CD14-positive monocyte (primary cell): ENCODE measurements around the gene ZNF837. TPM values are rescaled to one million over a fixed set of nuclear protein-coding genes. Genes with fewer than 3 reads are reported as not detected.

Experiments
- DNase-seq, 3 donors: peaks; one replicate each; pipeline ENCODE4 v3.0.0-alpha.2; 2011 to 2022
- H2AFZ ChIP-seq: 2 replicates; pipeline ENCODE4 v1.6.0; 2012; ENCODE audit warnings: mild to moderate bottlenecking, low read depth, low read length, inconsistent platforms; ENCODE audit not compliant: insufficient read depth, poor library complexity, severe bottlenecking
- H3K27ac ChIP-seq, 2 donors: 1 replicate in 1 of 2; 2 replicates in 1 of 2; pipeline ENCODE4 v1.5.1; 2012 to 2013; ENCODE audit warnings: low read length in 2 of 2, control low read depth in 1 of 2, inconsistent platforms in 1 of 2, low read depth in 1 of 2, mild to moderate bottlenecking in 1 of 2
- H3K27me3 ChIP-seq, 2 donors: one replicate each; pipeline versions ENCODE4 v1.6.0 to v1.6.1; 2011 to 2013; ENCODE audit warnings: low read length in 2 of 2; ENCODE audit not compliant: control insufficient read depth in 2 of 2, insufficient read depth in 2 of 2
- H3K36me3 ChIP-seq, 2 donors: replicated peaks in 1 of 2; 1 replicate in 1 of 2; 2 replicates in 1 of 2; pipeline versions ENCODE4 v1.5.1 to v1.6.1; 2012 to 2013; ENCODE audit warnings: low read length in 2 of 2, control low read depth in 1 of 2, inconsistent platforms in 1 of 2, mild to moderate bottlenecking in 1 of 2; ENCODE audit not compliant: insufficient read depth in 2 of 2, control insufficient read depth in 1 of 2
- H3K4me1 ChIP-seq, 2 donors: 1 replicate in 1 of 2; 2 replicates in 1 of 2; pipeline versions ENCODE4 v1.5.1 to v1.6.1; 2012 to 2013; ENCODE audit warnings: low read length in 2 of 2, control low read depth in 1 of 2, inconsistent platforms in 1 of 2, mild to moderate bottlenecking in 1 of 2, moderate library complexity in 1 of 2; ENCODE audit not compliant: insufficient read depth in 2 of 2, control insufficient read depth in 1 of 2
- H3K4me2 ChIP-seq: replicated peaks from 2 replicates; pipeline ENCODE3; 2012; ENCODE audit warnings: low read length, moderate library complexity, mild to moderate bottlenecking; ENCODE audit not compliant: poor library complexity, severe bottlenecking; ENCODE audit errors: extremely low read depth
- H3K4me3 ChIP-seq, 3 experiments: fragments of 200-600 bp in 1 of 3; sonication (generic) in 1 of 3; replicated peaks in 1 of 3; 1 replicate in 2 of 3; 2 replicates in 1 of 3; pipeline ENCODE4 v1.5.1; 2011 to 2013; ENCODE audit warnings: low read length in 3 of 3, mild to moderate bottlenecking in 3 of 3, control low read depth in 2 of 3, low read depth in 2 of 3, inconsistent platforms in 1 of 3, moderate library complexity in 1 of 3
- H3K79me2 ChIP-seq: 2 replicates; pipeline ENCODE4 v1.6.0; 2012; ENCODE audit warnings: mild to moderate bottlenecking, control low read depth, inconsistent platforms, low read length, moderate library complexity; ENCODE audit not compliant: insufficient read depth
- H3K9ac ChIP-seq: 2 replicates; pipeline ENCODE4 v1.6.0; 2017; ENCODE audit warnings: low read length, mild to moderate bottlenecking; ENCODE audit not compliant: insufficient read depth, poor library complexity, severe bottlenecking
- H3K9me3 ChIP-seq, 2 donors: replicated peaks in 1 of 2; 1 replicate in 1 of 2; 2 replicates in 1 of 2; pipeline versions ENCODE4 v1.5.1 to v1.6.1; 2012 to 2013; ENCODE audit warnings: low read length in 2 of 2, control low read depth in 1 of 2; ENCODE audit not compliant: control insufficient read depth in 1 of 2, insufficient read depth in 1 of 2
- H4K20me1 ChIP-seq: 2 replicates; pipeline ENCODE4 v1.6.0; 2012; ENCODE audit warnings: mild to moderate bottlenecking, low read length, control low read depth, moderate library complexity; ENCODE audit not compliant: insufficient read depth
- H3K27ac Mint-ChIP-seq, 7 donors: one replicate each; pipeline ENCODE4 v1.8.0; 2020; ENCODE audit warnings: mild to moderate bottlenecking in 7 of 7, mixed read lengths in 7 of 7, moderate library complexity in 6 of 7, inconsistent platforms in 2 of 7
- H3K27me3 Mint-ChIP-seq, 3 donors: one replicate each; pipeline ENCODE4 v1.8.0; 2021 to 2022; ENCODE audit warnings: low read depth in 3 of 3, mild to moderate bottlenecking in 3 of 3, mixed read lengths in 3 of 3, moderate library complexity in 3 of 3, inconsistent platforms in 1 of 3
- H3K36me3 Mint-ChIP-seq, 2 donors: one replicate each; pipeline ENCODE4 v1.8.0; 2020; ENCODE audit warnings: mixed read lengths in 2 of 2, inconsistent platforms in 1 of 2, mild to moderate bottlenecking in 1 of 2
- H3K4me1 Mint-ChIP-seq: one replicate; pipeline ENCODE4 v1.8.0; 2020; ENCODE audit warnings: mild to moderate bottlenecking, mixed read lengths
- H3K4me3 Mint-ChIP-seq, 2 donors: one replicate each; pipeline ENCODE4 v1.8.0; 2020; ENCODE audit warnings: mild to moderate bottlenecking in 2 of 2, mixed read lengths in 2 of 2, moderate library complexity in 1 of 2
- H3K9me3 Mint-ChIP-seq, 7 donors: one replicate each; pipeline ENCODE4 v1.8.0; 2020 to 2022; ENCODE audit warnings: mixed read lengths in 7 of 7, mild to moderate bottlenecking in 6 of 7, moderate library complexity in 6 of 7, inconsistent platforms in 2 of 7
- WGBS: methylation state at CpG from one replicate; pipeline ENCODE4 v1.1.5; 2013; ENCODE audit warnings: missing lambda C conversion rate; ENCODE audit not compliant: insufficient coverage; 5-methylcytosine and 5-hydroxymethylcytosine counted together
- intact Hi-C, 2 donors: fragments of 100-400 bp; cut with micrococcal nuclease; formaldehyde crosslinking; loops; one replicate each; pipeline versions ENCODE4 v1.15.0 to v1.15.1; 2023
- polyA plus RNA-seq, 3 donors: library from polyadenylated mRNA; depleted of rRNA in 1 of 3; unstranded in 2 of 3; stranded (reverse) in 1 of 3; fragments of 300-500 nt in 2 of 3; fragments of >200 nt in 1 of 3; fragmentation: Illumina TruSeq in 2 of 3; gene quantifications; 1 replicate in 2 of 3; 2 replicates in 1 of 3; pipeline ENCODE4 v1.2.3, GENCODE V29; 2012 to 2021
- TF ChIP-seq, protein P1 (sequence below): fragments of 200-600 bp; IDR thresholded peaks from one replicate; pipeline ENCODE4 v1.8.0; 2022; ENCODE audit warnings: antibody characterized with exemption, mild to moderate bottlenecking

The ZNF837 gene
- polyA plus RNA-seq, 3 donors, result 0.13 to 0.72 (median 0.33) TPM

DNA sequence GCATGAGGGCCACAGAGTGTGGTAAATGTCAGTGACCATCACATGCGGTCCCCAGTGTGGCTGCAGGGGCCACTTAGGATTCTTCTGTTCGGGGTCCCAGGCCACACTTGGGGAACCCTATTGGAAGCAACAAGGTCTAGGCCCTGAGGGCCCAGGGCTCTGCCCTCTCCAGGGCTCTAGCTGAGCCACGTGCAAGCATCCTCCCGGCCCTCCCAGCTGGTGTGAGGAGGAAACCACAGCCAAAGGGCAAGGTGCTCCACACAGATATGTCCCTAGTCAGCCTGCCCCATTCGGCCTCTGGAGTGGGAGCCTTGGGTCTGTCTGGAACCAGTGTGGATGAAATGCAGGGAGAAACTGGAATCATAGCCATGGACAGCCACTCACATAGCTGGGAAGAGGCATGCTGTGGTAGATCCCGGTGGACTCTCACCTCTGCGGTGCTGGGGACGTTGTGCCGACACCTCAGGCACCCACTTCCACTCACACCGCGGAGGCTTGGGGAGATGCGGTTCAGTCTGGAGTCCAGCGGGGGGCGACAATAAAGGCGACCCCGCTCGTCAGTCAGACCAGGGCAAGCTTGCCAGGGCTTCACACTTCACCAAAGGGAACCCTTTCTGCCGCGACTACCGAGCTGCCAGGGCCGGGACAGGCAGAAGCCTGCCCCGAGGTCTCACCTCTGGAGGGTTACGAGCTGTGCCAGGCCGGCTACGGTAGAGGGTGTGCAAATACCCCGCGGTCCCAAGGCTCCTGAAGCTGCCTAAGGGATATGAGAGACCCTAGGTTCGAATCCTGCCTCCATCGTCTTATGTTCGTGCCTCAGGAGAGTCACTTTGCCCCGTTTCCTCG is 14.0 kb downstream of the ZNF837 start:
- no peaks in the 10 kb centered on the region for H3K27me3 ChIP-seq
- H3K27ac Mint-ChIP-seq, result no peak overlapping the region
- DNase-seq, result no peak
- no peak overlapping the region for H3K4me2 ChIP-seq
- H3K4me1 Mint-ChIP-seq, result peaks cover 19% of the 10 kb centered on the region
- H2AFZ ChIP-seq, result no peak overlapping the region
- peaks cover 0 to 7% of the 10 kb centered on the region in 2 donors for H3K9me3 ChIP-seq
- 94% methylated on average over 31 of the region's 32 CpGs for WGBS
- intact Hi-C loops, result no loop called here
- no peak overlapping the region for H3K4me3 Mint-ChIP-seq
- H3K4me3 ChIP-seq, result no peak overlapping the region
- TF ChIP-seq, protein P1, sequence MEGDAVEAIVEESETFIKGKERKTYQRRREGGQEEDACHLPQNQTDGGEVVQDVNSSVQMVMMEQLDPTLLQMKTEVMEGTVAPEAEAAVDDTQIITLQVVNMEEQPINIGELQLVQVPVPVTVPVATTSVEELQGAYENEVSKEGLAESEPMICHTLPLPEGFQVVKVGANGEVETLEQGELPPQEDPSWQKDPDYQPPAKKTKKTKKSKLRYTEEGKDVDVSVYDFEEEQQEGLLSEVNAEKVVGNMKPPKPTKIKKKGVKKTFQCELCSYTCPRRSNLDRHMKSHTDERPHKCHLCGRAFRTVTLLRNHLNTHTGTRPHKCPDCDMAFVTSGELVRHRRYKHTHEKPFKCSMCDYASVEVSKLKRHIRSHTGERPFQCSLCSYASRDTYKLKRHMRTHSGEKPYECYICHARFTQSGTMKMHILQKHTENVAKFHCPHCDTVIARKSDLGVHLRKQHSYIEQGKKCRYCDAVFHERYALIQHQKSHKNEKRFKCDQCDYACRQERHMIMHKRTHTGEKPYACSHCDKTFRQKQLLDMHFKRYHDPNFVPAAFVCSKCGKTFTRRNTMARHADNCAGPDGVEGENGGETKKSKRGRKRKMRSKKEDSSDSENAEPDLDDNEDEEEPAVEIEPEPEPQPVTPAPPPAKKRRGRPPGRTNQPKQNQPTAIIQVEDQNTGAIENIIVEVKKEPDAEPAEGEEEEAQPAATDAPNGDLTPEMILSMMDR, result no peak
- no peak overlapping the region for H3K27ac ChIP-seq
- H3K27me3 Mint-ChIP-seq, result peaks cover 0 to 10% (median 0%) of the 10 kb centered on the region in 3 donors
- no peaks in the 10 kb centered on the region for H3K79me2 ChIP-seq
- H3K9me3 Mint-ChIP-seq, result peaks cover 0 to 4% (median 0%) of the 10 kb centered on the region in 7 donors
- peaks cover 22 to 30% of the 10 kb centered on the region in 2 donors for H3K4me1 ChIP-seq
- no peaks in the 10 kb centered on the region for H3K36me3 Mint-ChIP-seq
- no peaks in the 10 kb centered on the region for H3K36me3 ChIP-seq
- H3K9ac ChIP-seq, result no peak overlapping the region
- no peaks in the 10 kb centered on the region for H4K20me1 ChIP-seq

DNA sequence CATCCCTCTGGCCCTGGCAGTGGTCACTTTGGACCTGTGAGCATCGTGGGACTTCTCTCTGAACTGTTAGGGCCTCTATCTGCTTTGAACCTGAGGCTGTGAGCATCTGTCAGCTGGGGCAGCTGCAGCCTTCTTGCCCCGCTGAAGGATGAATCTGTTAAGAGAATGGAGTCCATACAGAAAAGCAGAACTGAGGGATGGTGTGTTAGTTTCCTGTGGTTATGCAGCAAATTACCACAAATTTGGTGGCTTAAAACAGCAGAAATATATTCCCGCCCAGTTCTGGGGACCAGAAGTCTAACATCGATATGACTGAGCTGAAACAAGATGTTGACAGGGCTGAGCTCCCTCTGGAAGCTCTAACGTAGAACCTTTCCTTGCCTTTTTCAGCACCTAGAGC is 16.7 kb downstream of the ZNF837 start:
- Histone ChIP-seq H4K20me1 (no peaks in the 10 kb centered on the region), H3K27me3 (no peaks in the 10 kb centered on the region), H3K9ac (no peak overlapping the region), H3K4me2 (no peak overlapping the region), H3K4me1 (peaks cover 26 to 36% of the 10 kb centered on the region in 2 donors), H3K36me3 (no peaks in the 10 kb centered on the region), H3K27ac (peak overlapping the region in 1 of 2 donors; percentile 33), H3K9me3 (peaks cover 0 to 7% of the 10 kb centered on the region in 2 donors), H3K79me2 (no peaks in the 10 kb centered on the region), H2AFZ (peak overlapping the region; percentile 76), H3K4me3 (no peak overlapping the region)
- H3K9me3 Mint-ChIP-seq, result peaks cover 0 to 4% (median 0%) of the 10 kb centered on the region in 7 donors
- H3K27ac Mint-ChIP-seq, result peak overlapping the region in 3 of 7 donors; percentile 30 to 62 (median 31)
- peaks cover 22% of the 10 kb centered on the region for H3K4me1 Mint-ChIP-seq
- DNase-seq, result peak in 1 of 3 donors; percentile 11
- intact Hi-C loops, result no loop called here
- H3K4me3 Mint-ChIP-seq, result no peak overlapping the region
- 0% methylated on average over 5 of the region's 5 CpGs for WGBS
- TF ChIP-seq, protein P1, result no peak
- no peaks in the 10 kb centered on the region for H3K36me3 Mint-ChIP-seq
- peaks cover 0 to 8% (median 0%) of the 10 kb centered on the region in 3 donors for H3K27me3 Mint-ChIP-seq
